Hepatocyte (in vitro differentiated cells): ENCODE data around the gene WHAMM.

Source experiments
- CTCF ChIP-seq: fragments of 200-600 bp; sonication (generic); IDR thresholded peaks from 2 replicates; pipeline ENCODE4 v1.5.1; 2016; ENCODE audit warnings: antibody characterized with exemption, mild to moderate bottlenecking; ENCODE audit not compliant: poor library complexity
- EZH2 ChIP-seq: fragments of 200-600 bp; sonication (generic); IDR thresholded peaks from 2 replicates; pipeline ENCODE4 v1.6.1; 2016; ENCODE audit warnings: antibody characterized with exemption, mild to moderate bottlenecking, borderline replicate concordance
- EZH2phosphoT487 ChIP-seq: fragments of 200-600 bp; sonication (generic); IDR thresholded peaks from one replicate; pipeline ENCODE4 v1.6.1; 2018; ENCODE audit warnings: antibody characterized with exemption, mild to moderate bottlenecking, low read depth, moderate library complexity; ENCODE audit not compliant: unreplicated experiment, severe bottlenecking

- TF ChIP-seq CTCF (no peak), EZH2phosphoT487 (no peak), EZH2 (no peak)
These were observed 11.3 kb upstream of the WHAMM start for GRCh38 chr15:82798104-82798503.
